ENCODE results near the gene PNMA8A.
A peak's percentile ranks its signal among the peaks of the same experiment; 100 is the strongest.

DNA sequence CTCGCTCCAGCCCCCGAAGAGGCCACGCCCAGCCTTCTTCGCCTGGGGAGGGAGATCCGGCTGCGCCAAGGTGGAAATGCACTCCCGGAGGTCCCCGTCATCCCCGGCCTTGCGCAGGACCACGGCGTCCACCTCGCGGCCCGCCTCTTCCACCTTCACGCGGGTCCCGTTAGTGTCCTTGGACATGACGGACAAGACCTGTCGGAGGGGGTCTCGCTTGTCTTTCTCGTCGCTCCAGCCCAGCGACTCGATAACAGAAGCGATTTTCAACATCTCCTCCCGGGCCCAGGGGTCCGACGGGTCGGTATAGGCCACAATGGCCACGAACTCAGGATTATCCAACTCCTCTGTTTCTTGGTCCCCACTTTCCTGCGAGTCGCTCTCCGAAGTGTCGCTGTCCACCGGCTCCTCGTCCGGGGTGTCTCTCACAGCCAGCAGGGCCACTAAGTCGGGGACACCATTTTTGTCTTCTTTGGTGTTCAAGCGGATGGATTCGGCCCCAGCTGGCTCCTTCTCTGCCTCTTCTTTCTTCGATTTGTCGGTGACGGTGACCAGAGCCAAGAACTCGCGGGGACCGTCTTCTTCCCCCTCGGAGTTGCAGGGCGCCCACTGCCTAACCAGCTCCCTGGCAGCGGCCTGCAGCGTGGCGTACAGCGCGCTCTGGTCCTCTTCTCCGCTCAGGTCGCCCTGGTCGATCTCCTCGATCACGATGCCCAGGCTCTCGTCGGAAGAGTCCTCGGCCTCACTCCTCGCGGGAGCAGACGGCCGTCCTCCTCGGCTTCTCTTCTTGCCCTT lies 23.0 kb upstream of the PNMA8A start:
- peak; percentile 68 for TF ChIP-seq EZH2 (IDR thresholded peaks at IDR 0.05; ENCODE audit: low read depth, unreplicated experiment)
- TF ChIP-seq EZH2phosphoT487 (IDR thresholded peaks at IDR 0.05; ENCODE audit: unreplicated experiment): no peak
- TF ChIP-seq, protein P1, sequence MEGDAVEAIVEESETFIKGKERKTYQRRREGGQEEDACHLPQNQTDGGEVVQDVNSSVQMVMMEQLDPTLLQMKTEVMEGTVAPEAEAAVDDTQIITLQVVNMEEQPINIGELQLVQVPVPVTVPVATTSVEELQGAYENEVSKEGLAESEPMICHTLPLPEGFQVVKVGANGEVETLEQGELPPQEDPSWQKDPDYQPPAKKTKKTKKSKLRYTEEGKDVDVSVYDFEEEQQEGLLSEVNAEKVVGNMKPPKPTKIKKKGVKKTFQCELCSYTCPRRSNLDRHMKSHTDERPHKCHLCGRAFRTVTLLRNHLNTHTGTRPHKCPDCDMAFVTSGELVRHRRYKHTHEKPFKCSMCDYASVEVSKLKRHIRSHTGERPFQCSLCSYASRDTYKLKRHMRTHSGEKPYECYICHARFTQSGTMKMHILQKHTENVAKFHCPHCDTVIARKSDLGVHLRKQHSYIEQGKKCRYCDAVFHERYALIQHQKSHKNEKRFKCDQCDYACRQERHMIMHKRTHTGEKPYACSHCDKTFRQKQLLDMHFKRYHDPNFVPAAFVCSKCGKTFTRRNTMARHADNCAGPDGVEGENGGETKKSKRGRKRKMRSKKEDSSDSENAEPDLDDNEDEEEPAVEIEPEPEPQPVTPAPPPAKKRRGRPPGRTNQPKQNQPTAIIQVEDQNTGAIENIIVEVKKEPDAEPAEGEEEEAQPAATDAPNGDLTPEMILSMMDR (conservative IDR thresholded peaks at IDR 0.05; ENCODE audit: low read depth in 2 of 2): no peak
- TF ChIP-seq CREB1 (CRISPR knock-in tag; IDR thresholded peaks at IDR 0.05; ENCODE audit: low read depth): no peak
- no peak for TF ChIP-seq POLR2AphosphoS5 (IDR thresholded peaks at IDR 0.05; ENCODE audit: low read depth)
- TF ChIP-seq, protein P2, sequence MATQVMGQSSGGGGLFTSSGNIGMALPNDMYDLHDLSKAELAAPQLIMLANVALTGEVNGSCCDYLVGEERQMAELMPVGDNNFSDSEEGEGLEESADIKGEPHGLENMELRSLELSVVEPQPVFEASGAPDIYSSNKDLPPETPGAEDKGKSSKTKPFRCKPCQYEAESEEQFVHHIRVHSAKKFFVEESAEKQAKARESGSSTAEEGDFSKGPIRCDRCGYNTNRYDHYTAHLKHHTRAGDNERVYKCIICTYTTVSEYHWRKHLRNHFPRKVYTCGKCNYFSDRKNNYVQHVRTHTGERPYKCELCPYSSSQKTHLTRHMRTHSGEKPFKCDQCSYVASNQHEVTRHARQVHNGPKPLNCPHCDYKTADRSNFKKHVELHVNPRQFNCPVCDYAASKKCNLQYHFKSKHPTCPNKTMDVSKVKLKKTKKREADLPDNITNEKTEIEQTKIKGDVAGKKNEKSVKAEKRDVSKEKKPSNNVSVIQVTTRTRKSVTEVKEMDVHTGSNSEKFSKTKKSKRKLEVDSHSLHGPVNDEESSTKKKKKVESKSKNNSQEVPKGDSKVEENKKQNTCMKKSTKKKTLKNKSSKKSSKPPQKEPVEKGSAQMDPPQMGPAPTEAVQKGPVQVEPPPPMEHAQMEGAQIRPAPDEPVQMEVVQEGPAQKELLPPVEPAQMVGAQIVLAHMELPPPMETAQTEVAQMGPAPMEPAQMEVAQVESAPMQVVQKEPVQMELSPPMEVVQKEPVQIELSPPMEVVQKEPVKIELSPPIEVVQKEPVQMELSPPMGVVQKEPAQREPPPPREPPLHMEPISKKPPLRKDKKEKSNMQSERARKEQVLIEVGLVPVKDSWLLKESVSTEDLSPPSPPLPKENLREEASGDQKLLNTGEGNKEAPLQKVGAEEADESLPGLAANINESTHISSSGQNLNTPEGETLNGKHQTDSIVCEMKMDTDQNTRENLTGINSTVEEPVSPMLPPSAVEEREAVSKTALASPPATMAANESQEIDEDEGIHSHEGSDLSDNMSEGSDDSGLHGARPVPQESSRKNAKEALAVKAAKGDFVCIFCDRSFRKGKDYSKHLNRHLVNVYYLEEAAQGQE (IDR thresholded peaks at IDR 0.05; ENCODE audit: unreplicated experiment): no peak
- TF ChIP-seq STAT1 (IDR thresholded peaks at IDR 0.05; ENCODE audit: unreplicated experiment): no peak
